Hepatocyte (in vitro differentiated cells): ENCODE results near the gene MRPL48.

Source experiments
- EZH2 ChIP-seq: fragments of 200-600 bp; sonication (generic); IDR thresholded peaks from 2 replicates; pipeline ENCODE4 v1.6.1; 2016; ENCODE audit warnings: antibody characterized with exemption, mild to moderate bottlenecking, borderline replicate concordance
- EZH2phosphoT487 ChIP-seq: fragments of 200-600 bp; sonication (generic); IDR thresholded peaks from one replicate; pipeline ENCODE4 v1.6.1; 2018; ENCODE audit warnings: antibody characterized with exemption, mild to moderate bottlenecking, low read depth, moderate library complexity; ENCODE audit not compliant: unreplicated experiment, severe bottlenecking
- TF ChIP-seq, protein P1 (sequence below): fragments of 200-600 bp; sonication (generic); IDR thresholded peaks from 2 replicates; pipeline ENCODE4 v1.5.1; 2016; ENCODE audit warnings: antibody characterized with exemption, mild to moderate bottlenecking; ENCODE audit not compliant: poor library complexity

DNA sequence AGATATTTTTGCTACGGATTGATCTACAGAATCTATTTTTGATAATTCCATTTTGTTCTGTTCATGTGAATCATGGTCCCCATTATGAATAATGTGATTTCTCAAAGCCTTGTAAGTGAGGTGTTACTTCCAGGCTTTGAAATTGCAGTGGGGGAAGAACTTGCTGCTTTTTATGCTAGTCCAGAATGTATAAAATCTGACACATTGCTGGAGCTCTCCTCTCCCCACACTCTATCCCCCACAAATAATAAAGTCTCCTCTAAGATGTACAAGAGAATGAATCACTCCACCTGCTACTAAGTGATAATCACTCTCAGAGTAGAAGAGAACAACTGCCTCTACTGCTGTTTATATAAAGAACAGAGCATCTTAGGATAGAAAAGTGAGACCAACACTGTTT, 20.9 kb upstream of the MRPL48 start:
- TF ChIP-seq EZH2 (no peak), EZH2phosphoT487 (no peak)
- TF ChIP-seq, protein P1, sequence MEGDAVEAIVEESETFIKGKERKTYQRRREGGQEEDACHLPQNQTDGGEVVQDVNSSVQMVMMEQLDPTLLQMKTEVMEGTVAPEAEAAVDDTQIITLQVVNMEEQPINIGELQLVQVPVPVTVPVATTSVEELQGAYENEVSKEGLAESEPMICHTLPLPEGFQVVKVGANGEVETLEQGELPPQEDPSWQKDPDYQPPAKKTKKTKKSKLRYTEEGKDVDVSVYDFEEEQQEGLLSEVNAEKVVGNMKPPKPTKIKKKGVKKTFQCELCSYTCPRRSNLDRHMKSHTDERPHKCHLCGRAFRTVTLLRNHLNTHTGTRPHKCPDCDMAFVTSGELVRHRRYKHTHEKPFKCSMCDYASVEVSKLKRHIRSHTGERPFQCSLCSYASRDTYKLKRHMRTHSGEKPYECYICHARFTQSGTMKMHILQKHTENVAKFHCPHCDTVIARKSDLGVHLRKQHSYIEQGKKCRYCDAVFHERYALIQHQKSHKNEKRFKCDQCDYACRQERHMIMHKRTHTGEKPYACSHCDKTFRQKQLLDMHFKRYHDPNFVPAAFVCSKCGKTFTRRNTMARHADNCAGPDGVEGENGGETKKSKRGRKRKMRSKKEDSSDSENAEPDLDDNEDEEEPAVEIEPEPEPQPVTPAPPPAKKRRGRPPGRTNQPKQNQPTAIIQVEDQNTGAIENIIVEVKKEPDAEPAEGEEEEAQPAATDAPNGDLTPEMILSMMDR: no peak
